SU-DHL-6 (cell line): ENCODE data around the gene PLP2.
"Not testable (repeated sequence)": the region's sequence is repeated elsewhere in the genome, so short reads cannot be mapped to it uniquely, and the experiment has no call there.

ENCODE experiments used
- H2AFZ ChIP-seq: fragments of 200-600 bp; sonication (generic); 2 replicates; pipeline ENCODE4 v1.6.1; 2014; ENCODE audit warnings: low read depth, mild to moderate bottlenecking, moderate library complexity, mixed read lengths, antibody characterized with exemption, low read length; ENCODE audit not compliant: severe bottlenecking
- H3F3A ChIP-seq: fragments of 200-600 bp; shearing (Covaris generic); 2 replicates; pipeline ENCODE4 v1.6.0; 2016; ENCODE audit warnings: antibody characterized with exemption, mild to moderate bottlenecking; ENCODE audit not compliant: insufficient read depth
- H3K27ac ChIP-seq: fragments of 200-600 bp; sonication (generic); 2 replicates; pipeline ENCODE4 v1.5.1; 2016; ENCODE audit warnings: low read depth, mild to moderate bottlenecking, low read length, moderate library complexity, mixed read lengths
- H3K27me3 ChIP-seq: fragments of 200-600 bp; sonication (generic), shearing (Covaris generic); 2 replicates; pipeline ENCODE4 v1.6.0; 2014; ENCODE audit warnings: mild to moderate bottlenecking, low read length
- H3K36me3 ChIP-seq: fragments of 200-600 bp; sonication (generic); 2 replicates; pipeline ENCODE4 v1.6.1; 2014; ENCODE audit warnings: mild to moderate bottlenecking, low read length, mixed read lengths
- H3K4me2 ChIP-seq: fragments of 300-600, 200-600 bp; shearing (Covaris generic), sonication (generic); 2 replicates; pipeline ENCODE4 v1.6.0; 2014; ENCODE audit warnings: low read length, low read depth, mild to moderate bottlenecking; ENCODE audit not compliant: poor library complexity, severe bottlenecking
- H3K4me3 ChIP-seq: fragments of 200-600 bp; sonication (generic); 2 replicates; pipeline ENCODE4 v1.5.1; 2014; ENCODE audit warnings: antibody characterized with exemption, low read length, mild to moderate bottlenecking, mixed read lengths; ENCODE audit not compliant: insufficient read depth, poor library complexity, severe bottlenecking
- H3K79me2 ChIP-seq: fragments of 200-600 bp; sonication (generic); 2 replicates; pipeline ENCODE4 v1.6.1; 2014; ENCODE audit warnings: mild to moderate bottlenecking, low read length, moderate library complexity; ENCODE audit not compliant: insufficient read depth
- H3K9ac ChIP-seq: fragments of 200-600 bp; sonication (generic); 2 replicates; pipeline ENCODE4 v1.7.0; 2014; ENCODE audit warnings: mild to moderate bottlenecking, low read length
- H3K9me2 ChIP-seq: fragments of 200-600 bp; sonication (generic); replicated peaks from 2 replicates; pipeline ENCODE4 v1.6.1; 2014; ENCODE audit warnings: low read length; ENCODE audit not compliant: insufficient read depth
- H3K9me3 ChIP-seq: fragments of 200-600 bp; sonication (generic); 2 replicates; pipeline ENCODE4 v1.6.1; 2014; ENCODE audit warnings: low read length, mixed read lengths; ENCODE audit not compliant: insufficient read depth
- H4K20me1 ChIP-seq: fragments of 200-600 bp; sonication (generic); 2 replicates; pipeline ENCODE4 v1.6.1; 2014; ENCODE audit warnings: low read depth, mild to moderate bottlenecking, antibody characterized with exemption, low read length, moderate library complexity, mixed read lengths
- EZH2phosphoT487 ChIP-seq: fragments of 200-600 bp; sonication (generic), shearing (Covaris generic); conservative IDR thresholded peaks from 2 replicates; pipeline ENCODE4 v1.6.1; 2018; ENCODE audit warnings: mild to moderate bottlenecking, antibody characterized with exemption, low read length, moderate library complexity, mixed read lengths
- TF ChIP-seq, protein P1 (sequence below): fragments of 200-600 bp; sonication (generic); IDR thresholded peaks from one replicate; pipeline ENCODE4 v1.5.1; 2017; ENCODE audit warnings: antibody characterized with exemption, mild to moderate bottlenecking, low read length, moderate library complexity; ENCODE audit not compliant: insufficient read depth, poor library complexity, severe bottlenecking

The PLP2 gene

DNA sequence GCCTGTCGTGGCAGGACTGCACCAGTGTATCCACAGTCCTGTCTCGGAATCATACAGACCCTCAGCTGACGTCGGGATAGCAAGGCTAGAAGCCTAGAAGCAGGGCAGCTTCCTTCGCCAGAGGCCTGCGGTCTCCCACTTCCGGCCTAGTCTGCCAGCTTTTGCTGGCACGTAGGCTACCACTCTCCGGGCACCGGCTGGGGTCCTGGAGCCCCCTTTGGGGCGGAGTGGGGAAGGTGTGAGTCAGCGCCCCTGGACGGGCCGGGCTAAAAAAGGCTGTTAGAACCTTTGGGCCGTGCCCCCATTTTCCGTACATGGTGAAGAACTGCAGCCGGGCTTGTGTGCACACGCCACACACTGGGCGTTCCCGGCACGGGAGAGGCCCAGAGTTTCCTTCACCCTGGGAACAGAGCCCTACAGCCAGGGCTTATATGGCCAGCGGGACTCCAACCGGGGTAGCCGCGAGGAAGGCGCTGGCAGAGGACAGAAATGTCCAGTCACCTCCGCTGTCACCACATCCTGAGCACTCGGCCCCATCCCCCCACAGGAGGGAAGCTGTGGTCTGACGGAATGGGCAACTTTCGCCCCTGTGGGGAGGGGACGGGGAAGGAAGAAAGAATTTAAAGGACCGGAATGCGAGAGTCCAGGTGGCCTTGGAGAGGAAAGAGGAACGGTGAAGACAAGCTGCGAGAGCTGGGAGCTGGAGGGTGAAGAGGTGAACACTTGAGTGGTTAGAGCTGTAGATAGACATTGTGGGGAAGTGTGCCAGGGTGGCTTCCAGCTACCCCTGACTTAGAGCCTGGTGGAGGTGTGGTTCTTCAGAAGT, 4.6 kb upstream of the PLP2 start:
- Histone ChIP-seq H3K4me3 (peak overlapping the region; percentile 55), H3K9ac (peak overlapping the region; percentile 66), H3K27me3 (no peaks in the 10 kb centered on the region), H4K20me1 (no peaks in the 10 kb centered on the region), H2AFZ (peak overlapping the region; percentile 22), H3K27ac (peak overlapping the region; percentile 94), H3K9me2 (no peaks in the 10 kb centered on the region), H3K36me3 (no peaks in the 10 kb centered on the region), H3K79me2 (no peaks in the 10 kb centered on the region), H3K4me2 (peak overlapping the region; percentile 90), H3K9me3 (no peaks in the 10 kb centered on the region), H3F3A (peaks cover 25% of the 10 kb centered on the region)
- no peak for TF ChIP-seq EZH2phosphoT487
- TF ChIP-seq, protein P1, sequence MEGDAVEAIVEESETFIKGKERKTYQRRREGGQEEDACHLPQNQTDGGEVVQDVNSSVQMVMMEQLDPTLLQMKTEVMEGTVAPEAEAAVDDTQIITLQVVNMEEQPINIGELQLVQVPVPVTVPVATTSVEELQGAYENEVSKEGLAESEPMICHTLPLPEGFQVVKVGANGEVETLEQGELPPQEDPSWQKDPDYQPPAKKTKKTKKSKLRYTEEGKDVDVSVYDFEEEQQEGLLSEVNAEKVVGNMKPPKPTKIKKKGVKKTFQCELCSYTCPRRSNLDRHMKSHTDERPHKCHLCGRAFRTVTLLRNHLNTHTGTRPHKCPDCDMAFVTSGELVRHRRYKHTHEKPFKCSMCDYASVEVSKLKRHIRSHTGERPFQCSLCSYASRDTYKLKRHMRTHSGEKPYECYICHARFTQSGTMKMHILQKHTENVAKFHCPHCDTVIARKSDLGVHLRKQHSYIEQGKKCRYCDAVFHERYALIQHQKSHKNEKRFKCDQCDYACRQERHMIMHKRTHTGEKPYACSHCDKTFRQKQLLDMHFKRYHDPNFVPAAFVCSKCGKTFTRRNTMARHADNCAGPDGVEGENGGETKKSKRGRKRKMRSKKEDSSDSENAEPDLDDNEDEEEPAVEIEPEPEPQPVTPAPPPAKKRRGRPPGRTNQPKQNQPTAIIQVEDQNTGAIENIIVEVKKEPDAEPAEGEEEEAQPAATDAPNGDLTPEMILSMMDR, result no peak

DNA sequence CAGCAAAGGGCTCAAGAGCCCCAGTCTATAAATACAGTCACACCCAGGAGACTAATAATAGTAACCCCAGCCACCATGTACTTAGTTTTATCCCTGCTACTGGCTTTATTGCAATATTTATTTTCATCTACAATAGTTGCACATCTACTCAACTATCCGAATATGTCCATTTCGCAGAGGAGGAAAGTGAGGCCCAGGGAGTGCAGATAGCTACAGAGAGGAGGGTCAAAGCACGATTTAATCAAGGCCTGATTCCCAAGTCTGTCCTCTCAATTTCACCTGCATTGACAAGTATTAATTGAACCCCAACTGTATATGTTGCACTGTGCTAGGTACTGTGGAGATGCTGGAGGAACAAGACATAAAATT, 4.0 kb upstream of the PLP2 start:
- Histone ChIP-seq H3K27me3 (no peaks in the 10 kb centered on the region), H3K79me2 (peaks cover under 1% of the 10 kb centered on the region; the same call in 1 of the 2 replicates), H3K36me3 (no peaks in the 10 kb centered on the region), H3K4me2 (peak overlapping the region; percentile 90), H4K20me1 (no peaks in the 10 kb centered on the region), H3K27ac (peak overlapping the region; percentile 94), H2AFZ (peak overlapping the region; percentile 22), H3K9ac (peak overlapping the region; percentile 66), H3K9me2 (no peaks in the 10 kb centered on the region), H3K4me3 (peak overlapping the region; percentile 55), H3F3A (peaks cover 25% of the 10 kb centered on the region), H3K9me3 (no peaks in the 10 kb centered on the region)
- TF ChIP-seq, protein P1, result no peak
- TF ChIP-seq EZH2phosphoT487, result no peak

DNA sequence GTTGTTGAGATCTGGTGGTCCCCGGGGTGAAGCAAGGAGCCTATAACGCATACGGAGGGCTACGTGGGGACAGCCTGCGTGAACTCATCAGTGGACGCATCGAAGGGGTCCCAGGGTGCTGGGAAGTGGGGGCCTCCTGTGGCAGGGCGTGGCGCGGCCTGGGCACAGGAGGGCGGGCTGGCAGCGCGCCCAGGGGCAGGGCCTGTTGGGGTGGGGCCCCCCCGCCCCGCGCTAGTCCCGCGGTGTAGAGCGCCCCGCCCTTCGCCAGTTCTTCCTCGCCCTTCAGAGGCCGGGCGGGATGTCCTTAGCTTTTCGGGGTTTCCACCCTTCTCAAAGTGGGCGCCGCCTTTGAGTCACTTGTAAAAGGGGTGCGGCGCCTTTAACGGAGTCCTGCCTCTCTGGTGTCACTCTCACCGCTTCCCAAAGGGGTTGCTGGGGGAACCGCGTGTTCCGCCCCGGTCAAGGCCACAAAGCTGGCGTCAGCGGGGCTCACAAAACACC, 632 bp downstream of the PLP2 start:
- TF ChIP-seq, protein P1, result no peak
- TF ChIP-seq EZH2phosphoT487, result no peak
- peaks cover 13% of the 10 kb centered on the region for H3F3A ChIP-seq
- H3K9me3 ChIP-seq, result no peaks in the 10 kb centered on the region
- H4K20me1 ChIP-seq, result 0 out of 2 replicates have a peak, but pooled peaks cover 3% of the 10 kb centered on the region
- H3K36me3 ChIP-seq, result no peaks in the 10 kb centered on the region
- peak overlapping the region; percentile 85 for H3K4me3 ChIP-seq
- peak overlapping the region; percentile 82 for H3K4me2 ChIP-seq
- no peaks in the 10 kb centered on the region for H3K9me2 ChIP-seq
- peaks cover 9% of the 10 kb centered on the region; the same call in 1 of the 2 replicates for H3K79me2 ChIP-seq
- H3K27ac ChIP-seq, result peak overlapping the region; percentile 84
- H3K27me3 ChIP-seq, result no peaks in the 10 kb centered on the region
- H2AFZ ChIP-seq, result no peak overlapping the region
- H3K9ac ChIP-seq, result peak overlapping the region; percentile 93

DNA sequence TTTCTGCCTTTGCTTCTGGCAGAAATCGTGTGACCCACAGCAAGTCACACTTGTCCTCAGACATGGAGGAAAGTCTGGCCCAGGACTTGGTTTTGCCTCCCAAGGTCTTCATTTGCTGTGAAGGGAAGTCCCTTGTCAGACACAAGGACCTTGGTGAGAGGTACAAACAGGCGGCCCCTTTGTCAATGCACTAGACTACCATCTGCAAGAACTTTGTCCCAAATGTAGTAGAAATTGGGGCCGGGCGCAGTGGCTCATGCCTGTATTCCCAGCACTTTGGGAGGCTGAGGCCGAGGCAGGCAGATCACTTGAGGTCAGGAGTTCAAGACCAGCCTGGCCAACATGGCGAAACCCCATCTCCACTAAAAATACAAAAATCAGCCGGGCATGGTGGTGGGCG, 1.8 kb downstream of the PLP2 start:
- H3K4me3 ChIP-seq, result not testable (repeated sequence)
- peak overlapping the region; percentile 82 for H3K4me2 ChIP-seq

More for the DNA sequence above, 1.8 kb downstream of the PLP2 start:
- H3K9me3 ChIP-seq, H3K9me2 ChIP-seq, H3K27ac ChIP-seq, H3K27me3 ChIP-seq, H2AFZ ChIP-seq, H3K79me2 ChIP-seq, H3K36me3 ChIP-seq, H4K20me1 ChIP-seq, H3F3A ChIP-seq, H3K9ac ChIP-seq: not testable (repeated sequence)
